ENCODE results near the gene CARD8. TPM values are rescaled to one million over a fixed set of nuclear protein-coding genes. Genes with fewer than 3 reads are reported as not detected.

Gene CARD8
- total and polyA plus RNA-seq, 2 experiments from 2014 or later = 16.6 to 17.1 TPM

DNA sequence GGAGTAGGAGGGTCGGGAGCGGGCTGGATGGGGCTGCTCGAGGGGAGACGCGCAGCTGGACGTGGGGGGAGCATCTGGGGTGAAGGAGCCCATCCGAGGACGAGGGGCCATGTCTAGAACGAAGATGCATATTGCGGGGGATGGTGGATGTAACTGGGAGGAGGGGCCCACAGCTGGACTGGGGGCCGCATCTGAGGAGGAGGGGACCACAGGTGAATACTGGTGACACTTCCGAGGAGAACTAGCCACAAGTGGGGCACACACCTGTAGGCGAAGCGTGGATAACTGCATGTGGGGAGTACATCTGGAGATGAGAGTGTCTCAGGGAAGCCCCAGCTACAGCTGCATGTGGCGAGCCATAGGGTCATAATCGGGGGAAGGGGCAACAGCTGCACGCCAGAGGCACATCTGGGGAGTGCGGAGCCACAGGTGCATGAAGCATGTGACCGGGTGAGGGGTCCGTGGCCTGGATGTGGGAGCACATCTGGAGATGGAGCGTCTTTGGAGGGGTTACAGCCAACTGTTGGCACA, 84.8 kb downstream of the CARD8 start:
- H3K4me2 ChIP-seq = peak overlapping the region; percentile 98
- peaks cover 17% of the 10 kb centered on the region for H3K4me1 Mint-ChIP-seq
- peaks cover 8% of the 10 kb centered on the region for H3K27me3 Mint-ChIP-seq (ENCODE audit: insufficient read depth, low read depth, poor library complexity)
- H3K4me3 ChIP-seq = peak overlapping the region; percentile 92
- ATAC-seq = peak; percentile 17
- peak overlapping the region; percentile 95 for H3K4me3 Mint-ChIP-seq
- H3K27ac Mint-ChIP-seq = peak overlapping the region; percentile 97
- peak overlapping the region; percentile 95 for H2AFZ ChIP-seq
- no peaks in the 10 kb centered on the region for H3K27me3 ChIP-seq (ENCODE audit: insufficient read depth)
- no peaks in the 10 kb centered on the region for H3F3A ChIP-seq (replicated peaks; ENCODE audit: low read depth)
- H3K9me3 Mint-ChIP-seq = no peaks in the 10 kb centered on the region; the same call in 2 of the 3 replicates
- TF ChIP-seq EZH2phosphoT487 (IDR thresholded peaks at IDR 0.05; ENCODE audit: unreplicated experiment) (no peak), NANOG (IDR thresholded peaks at IDR 0.05; ENCODE audit: borderline replicate concordance) (no peak), ZNF331 (CRISPR knock-in tag; IDR thresholded peaks at IDR 0.05; ENCODE audit: low read depth) (no peak), STAT1 (IDR thresholded peaks at IDR 0.05; ENCODE audit: unreplicated experiment) (no peak), CTCF (conservative IDR thresholded peaks at IDR 0.05; ENCODE audit: low read depth in 2 of 2) (no peak), POLR2AphosphoS5 (IDR thresholded peaks at IDR 0.05; ENCODE audit: low read depth) (no peak), ZNF462 (CRISPR knock-in tag; IDR thresholded peaks at IDR 0.05) (no peak), EZH2 (IDR thresholded peaks at IDR 0.05; ENCODE audit: low read depth, unreplicated experiment) (no peak), CREB1 (CRISPR knock-in tag; IDR thresholded peaks at IDR 0.05; ENCODE audit: low read depth) (no peak), JUNB (IDR thresholded peaks at IDR 0.05; ENCODE audit: unreplicated experiment) (no peak), ZNF114 (CRISPR knock-in tag; IDR thresholded peaks at IDR 0.05) (no peak)
- TF ChIP-seq, protein P1, sequence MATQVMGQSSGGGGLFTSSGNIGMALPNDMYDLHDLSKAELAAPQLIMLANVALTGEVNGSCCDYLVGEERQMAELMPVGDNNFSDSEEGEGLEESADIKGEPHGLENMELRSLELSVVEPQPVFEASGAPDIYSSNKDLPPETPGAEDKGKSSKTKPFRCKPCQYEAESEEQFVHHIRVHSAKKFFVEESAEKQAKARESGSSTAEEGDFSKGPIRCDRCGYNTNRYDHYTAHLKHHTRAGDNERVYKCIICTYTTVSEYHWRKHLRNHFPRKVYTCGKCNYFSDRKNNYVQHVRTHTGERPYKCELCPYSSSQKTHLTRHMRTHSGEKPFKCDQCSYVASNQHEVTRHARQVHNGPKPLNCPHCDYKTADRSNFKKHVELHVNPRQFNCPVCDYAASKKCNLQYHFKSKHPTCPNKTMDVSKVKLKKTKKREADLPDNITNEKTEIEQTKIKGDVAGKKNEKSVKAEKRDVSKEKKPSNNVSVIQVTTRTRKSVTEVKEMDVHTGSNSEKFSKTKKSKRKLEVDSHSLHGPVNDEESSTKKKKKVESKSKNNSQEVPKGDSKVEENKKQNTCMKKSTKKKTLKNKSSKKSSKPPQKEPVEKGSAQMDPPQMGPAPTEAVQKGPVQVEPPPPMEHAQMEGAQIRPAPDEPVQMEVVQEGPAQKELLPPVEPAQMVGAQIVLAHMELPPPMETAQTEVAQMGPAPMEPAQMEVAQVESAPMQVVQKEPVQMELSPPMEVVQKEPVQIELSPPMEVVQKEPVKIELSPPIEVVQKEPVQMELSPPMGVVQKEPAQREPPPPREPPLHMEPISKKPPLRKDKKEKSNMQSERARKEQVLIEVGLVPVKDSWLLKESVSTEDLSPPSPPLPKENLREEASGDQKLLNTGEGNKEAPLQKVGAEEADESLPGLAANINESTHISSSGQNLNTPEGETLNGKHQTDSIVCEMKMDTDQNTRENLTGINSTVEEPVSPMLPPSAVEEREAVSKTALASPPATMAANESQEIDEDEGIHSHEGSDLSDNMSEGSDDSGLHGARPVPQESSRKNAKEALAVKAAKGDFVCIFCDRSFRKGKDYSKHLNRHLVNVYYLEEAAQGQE (IDR thresholded peaks at IDR 0.05; ENCODE audit: unreplicated experiment) = no peak
- TF ChIP-seq, protein P2, sequence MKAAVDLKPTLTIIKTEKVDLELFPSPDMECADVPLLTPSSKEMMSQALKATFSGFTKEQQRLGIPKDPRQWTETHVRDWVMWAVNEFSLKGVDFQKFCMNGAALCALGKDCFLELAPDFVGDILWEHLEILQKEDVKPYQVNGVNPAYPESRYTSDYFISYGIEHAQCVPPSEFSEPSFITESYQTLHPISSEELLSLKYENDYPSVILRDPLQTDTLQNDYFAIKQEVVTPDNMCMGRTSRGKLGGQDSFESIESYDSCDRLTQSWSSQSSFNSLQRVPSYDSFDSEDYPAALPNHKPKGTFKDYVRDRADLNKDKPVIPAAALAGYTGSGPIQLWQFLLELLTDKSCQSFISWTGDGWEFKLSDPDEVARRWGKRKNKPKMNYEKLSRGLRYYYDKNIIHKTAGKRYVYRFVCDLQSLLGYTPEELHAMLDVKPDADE (IDR thresholded peaks at IDR 0.05) = no peak
- peak; percentile 37 for DNase-seq (ENCODE audit: low spot score)
- 0 out of 2 replicates have a peak overlapping the region, but pooled peaks have one; percentile 69 for H3K27ac ChIP-seq (ENCODE audit: low read depth)
- H4K20me1 ChIP-seq (replicated peaks; ENCODE audit: insufficient read depth) = peaks cover 24% of the 10 kb centered on the region
- H3K36me3 ChIP-seq (ENCODE audit: insufficient read depth) = peaks cover 21% of the 10 kb centered on the region
- H3K9me2 ChIP-seq (ENCODE audit: insufficient read depth) = no peaks in the 10 kb centered on the region
- H3K36me3 Mint-ChIP-seq (ENCODE audit: low read depth) = peaks cover 36% of the 10 kb centered on the region
- H3K79me2 ChIP-seq (replicated peaks; ENCODE audit: insufficient read depth) = peaks cover 53% of the 10 kb centered on the region
- peaks cover 8% of the 10 kb centered on the region for H3K4me1 ChIP-seq (ENCODE audit: insufficient read depth)

Measured in GM23338 (cell line).